NCI-H1930 (cell line): ENCODE measurements around the gene LMLN.
A peak's percentile ranks its signal among the peaks of the same experiment; 100 is the strongest.
"Not testable (repeated sequence)": the region's sequence is repeated elsewhere in the genome, so short reads cannot be mapped to it uniquely, and the experiment has no call there.

Experiments used
- DNase-seq, 2 experiments: peaks; one replicate each; lab custom pipeline; 2025; lab: John Stamatoyannopoulos, UW

Gene LMLN, protein sequence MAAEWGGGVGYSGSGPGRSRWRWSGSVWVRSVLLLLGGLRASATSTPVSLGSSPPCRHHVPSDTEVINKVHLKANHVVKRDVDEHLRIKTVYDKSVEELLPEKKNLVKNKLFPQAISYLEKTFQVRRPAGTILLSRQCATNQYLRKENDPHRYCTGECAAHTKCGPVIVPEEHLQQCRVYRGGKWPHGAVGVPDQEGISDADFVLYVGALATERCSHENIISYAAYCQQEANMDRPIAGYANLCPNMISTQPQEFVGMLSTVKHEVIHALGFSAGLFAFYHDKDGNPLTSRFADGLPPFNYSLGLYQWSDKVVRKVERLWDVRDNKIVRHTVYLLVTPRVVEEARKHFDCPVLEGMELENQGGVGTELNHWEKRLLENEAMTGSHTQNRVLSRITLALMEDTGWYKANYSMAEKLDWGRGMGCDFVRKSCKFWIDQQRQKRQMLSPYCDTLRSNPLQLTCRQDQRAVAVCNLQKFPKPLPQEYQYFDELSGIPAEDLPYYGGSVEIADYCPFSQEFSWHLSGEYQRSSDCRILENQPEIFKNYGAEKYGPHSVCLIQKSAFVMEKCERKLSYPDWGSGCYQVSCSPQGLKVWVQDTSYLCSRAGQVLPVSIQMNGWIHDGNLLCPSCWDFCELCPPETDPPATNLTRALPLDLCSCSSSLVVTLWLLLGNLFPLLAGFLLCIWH

DNA sequence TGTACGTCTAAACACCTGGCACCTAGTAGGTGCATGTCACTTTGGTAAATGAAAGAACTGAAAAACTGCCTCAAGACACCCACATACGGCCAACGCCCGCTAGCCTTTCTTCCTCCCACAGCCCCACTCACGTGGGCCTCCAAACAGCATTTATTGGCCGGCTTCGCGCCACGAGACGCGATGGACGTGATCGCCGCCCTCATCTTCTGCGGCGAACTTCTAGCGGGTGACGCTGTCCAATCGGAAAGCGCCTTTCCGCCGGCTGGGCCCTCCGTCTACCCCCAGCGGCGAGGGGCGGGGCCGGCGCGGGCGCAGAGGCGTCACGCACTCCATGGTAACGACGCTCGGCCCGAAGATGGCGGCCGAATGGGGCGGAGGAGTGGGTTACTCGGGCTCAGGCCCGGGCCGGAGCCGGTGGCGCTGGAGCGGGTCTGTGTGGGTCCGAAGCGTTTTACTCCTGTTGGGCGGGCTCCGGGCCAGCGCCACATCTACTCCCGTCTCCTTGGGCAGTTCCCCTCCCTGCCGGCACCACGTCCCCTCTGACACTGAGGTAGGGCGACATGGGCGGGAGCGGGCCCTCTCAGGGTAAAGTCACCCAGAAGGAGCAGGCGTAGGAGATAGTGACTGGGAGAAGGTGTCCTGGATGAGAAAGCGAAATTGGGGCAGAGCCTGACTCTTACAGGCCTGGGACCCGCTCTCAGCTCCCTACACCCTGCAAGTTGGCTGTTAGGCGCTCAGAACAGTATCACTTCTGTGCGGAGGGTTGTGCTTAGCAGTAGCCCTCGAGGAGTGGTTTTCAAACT lies at the start of gene LMLN:
Gene LMLN (plus strand): TSS at position 327 of the 803 bp plus-strand sequence. CDS start 29 bp downstream, at position 356.
- DNase-seq: peak; percentile 88 to 95

DNA sequence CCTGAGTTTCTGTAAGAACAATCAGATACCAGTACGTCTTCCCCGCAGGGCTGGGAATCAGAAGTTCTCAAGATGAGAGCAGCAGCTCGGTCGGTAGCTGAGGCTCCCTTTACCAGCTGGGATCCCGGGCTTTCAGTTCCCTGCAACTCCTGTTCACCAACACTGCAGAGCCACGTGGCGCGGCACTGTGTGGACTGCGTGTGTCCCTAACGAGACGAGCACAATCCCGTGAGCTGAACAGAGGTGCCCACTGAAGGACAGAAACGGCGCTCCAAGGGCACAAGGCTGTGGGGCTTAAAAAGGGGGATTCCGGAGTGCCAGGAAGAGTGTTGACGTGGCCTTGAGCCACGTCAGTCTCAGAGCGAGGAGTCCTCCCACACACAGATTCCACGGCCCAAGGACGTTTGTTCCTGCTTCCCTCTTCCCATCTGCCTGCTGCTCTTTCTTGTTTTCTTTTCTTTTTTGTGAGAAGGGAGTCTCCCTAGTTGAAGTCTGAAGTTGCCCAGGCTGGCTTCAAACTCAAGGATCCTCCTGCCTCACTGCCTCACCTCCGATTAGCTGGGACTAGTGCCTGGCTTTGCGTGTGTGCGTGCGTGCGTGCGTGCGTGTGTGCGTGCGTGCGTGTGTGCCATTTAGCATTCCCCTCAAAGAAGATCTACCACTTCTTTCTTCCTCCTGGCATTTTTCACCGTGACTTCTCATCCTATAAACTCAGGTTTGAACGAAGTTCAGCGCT lies 47.1 kb upstream of the LMLN start:
- DNase-seq: no peak

DNA sequence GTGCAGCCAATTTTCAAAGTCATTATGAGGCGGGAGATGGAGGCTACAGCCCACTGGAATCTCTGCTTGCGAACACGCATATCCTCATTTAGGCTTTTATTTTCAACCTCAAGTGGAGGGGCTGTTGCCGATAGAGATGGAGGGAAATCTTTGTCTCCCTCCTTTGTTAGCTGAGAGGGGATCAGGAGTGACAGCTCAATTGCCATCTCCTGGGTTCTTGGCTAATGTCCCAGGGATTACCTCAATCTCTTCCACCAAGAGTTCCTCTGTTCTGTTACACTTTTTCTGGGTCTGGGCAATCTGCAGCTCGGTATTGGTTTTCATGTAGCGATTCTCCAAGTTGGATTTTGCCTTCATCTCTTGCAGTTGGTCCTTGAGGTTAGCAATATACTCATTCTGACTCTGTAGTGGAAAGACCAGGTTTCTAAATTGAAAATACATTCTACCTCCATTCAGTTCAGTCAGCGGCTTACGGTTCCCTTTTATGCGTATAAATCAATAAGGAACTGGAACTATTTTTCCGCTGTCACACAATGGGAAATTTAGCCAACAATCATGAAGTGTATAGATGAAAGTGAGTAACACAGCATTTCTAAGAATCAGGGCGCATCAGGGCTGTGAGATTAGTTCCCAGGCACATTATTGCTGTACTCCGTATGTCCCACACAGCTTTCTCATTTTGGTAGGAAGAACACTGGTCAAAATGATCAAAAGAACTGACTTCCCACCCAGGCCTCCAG lies 46.2 kb upstream of the LMLN start:
- no peak for DNase-seq

DNA sequence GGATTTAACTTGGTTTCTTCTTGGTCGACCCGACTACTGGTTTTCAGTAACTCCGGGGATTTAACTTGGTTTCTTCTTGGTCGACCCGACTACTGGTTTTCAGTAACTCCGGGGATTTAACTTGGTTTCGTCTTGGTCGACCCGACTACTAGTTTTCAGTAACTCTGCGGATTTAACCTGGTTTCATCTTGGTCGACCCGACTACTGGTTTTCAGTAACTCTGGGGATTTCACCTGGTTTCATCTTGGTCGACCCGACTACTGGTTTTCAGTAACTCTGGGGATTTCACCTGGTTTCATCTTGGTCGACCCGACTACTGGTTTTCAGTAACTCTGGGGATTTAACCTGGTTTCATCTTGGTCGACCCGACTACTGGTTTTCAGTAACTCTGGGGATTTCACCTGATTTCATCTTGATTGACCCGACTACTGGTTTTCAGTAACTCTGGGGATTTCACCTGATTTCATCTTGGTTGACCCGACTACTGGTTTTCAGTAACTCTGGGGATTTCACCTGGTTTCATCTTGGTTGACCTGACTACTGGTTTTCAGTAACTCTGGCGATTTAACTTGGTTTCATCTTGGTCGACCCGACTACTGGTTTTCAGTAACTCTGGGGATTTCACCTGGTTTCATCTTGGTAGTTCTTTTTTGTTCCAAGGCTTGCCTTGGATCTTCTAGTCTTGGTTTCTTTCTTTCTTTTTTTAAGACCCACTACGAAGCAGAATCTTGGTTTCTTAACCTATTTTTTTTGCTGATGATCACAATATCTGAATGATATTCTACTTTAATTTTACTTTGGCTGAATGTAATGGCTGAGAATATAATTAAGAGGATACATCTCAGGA lies 38.4 kb upstream of the LMLN start:
- not testable (repeated sequence) for DNase-seq

DNA sequence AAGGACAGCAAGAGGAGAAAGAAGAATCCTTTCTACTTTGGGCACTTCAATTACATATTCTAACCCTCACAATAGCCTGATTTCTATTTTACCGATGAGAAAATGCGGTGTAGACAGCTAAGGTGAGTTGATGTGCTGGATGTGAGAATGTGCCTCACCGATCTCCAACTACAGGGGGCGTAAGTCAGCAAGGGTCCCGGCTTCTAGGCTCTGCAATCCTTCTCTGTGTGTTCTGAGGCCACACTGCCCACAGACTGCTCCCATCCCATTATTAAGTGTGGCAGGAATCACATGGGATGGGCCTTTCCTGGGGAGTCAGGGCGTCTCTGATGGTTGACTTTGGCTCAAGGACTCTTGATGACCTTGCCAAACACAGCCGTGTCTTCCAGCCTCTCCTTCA lies 33.6 kb upstream of the LMLN start:
- no peak for DNase-seq

DNA sequence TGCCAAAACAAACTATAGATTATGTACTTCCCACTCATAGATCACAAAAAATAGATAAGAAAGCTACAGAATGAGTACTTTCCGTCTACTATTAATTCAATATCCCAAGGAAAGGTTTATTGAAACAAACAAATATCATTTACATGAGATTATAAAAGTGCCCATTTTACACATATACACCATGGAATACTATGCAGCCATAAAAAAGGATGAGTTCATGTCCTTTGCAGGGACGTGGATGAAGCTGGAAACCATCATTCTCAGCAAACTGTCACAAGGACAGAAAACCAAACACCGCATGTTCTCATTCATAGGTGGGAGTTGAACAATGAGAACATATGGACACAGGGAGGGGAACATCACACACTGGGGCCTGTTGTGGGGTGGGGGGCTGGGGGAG lies 32.4 kb upstream of the LMLN start:
- not testable (repeated sequence) for DNase-seq

DNA sequence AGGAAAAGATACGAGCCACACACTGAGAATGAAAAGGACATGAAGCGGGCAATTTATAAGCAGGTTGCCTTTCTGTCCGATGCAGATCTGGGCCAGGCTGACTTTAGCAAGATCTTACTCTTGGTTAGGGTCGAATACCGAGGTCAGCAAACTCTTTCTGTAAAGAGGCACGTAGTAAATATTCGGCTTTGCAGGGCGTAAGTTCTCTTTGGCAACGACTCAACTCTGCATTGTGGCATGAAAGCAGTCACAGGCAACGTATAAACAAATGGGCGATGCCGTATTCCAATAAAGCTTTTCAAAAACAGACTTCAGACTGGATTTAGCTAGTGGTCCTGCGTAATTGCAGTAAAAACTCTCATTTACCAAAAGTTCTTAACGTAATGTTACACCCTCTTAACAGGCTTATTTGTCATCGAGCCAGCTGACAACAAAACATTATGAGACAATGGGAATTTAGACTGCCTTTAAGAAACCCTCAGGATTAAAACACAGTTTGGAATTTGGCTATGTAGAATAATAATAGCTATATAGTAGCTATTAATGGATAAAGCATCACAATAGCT lies 23.1 kb upstream of the LMLN start:
- DNase-seq: no peak

DNA sequence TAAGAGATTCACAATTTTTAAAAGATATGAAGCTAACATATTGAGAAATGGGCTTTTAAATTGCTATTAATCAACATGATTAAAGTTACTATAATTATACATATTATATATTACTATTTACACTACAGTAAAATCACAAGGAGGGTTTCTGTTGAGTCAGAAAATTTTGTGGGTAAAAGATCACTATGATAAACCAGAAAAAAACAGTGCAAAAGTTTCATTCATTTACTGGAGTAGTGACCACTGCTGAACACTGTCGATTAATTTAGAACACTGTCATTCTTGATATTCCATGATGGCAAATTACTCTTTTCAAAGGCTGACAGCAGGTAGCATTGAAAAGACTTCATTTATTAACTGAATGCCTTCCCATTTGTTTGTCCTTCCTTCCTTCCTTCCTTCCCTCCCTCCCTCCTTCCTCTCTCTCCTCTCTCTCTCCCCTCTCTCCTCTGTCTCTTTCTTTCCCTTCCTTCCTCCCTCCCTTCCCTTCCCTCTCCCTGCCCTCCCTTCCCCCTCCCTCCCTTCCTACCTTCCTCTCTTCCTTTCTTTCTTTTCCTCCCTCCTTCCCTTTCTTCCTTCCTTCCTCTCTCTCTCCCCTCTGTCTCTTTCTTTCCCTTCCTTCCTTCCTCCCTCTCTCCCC lies 19.2 kb upstream of the LMLN start:
- no peak for DNase-seq

DNA sequence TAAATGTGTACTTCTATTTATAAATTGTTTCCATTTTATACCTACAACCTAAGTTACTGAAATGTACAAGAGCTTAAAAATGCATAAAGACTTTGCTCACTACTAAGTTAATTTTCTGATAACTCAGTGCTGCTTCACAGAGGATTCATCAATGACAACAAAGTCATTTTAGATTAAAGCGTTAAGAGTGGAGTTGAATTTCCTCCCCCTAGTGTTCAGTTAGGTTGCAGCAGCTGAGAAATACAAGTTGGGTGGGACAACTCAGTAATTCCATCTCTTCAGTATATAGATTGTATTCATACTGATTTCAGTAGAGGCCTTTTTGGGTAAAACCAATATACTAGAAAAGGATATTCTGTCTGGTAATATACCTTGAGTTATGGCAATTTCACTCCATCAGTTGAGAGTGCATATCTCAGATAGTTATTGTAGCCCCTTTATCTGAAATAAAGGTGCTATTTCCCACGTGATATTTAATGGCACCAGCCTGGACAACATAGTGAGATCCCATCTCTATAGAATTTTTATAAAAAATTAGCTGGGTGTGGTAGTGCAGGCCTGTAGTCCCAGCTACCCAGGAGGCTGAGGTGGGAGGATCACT lies 17.0 kb upstream of the LMLN start:
- no peak for DNase-seq

DNA sequence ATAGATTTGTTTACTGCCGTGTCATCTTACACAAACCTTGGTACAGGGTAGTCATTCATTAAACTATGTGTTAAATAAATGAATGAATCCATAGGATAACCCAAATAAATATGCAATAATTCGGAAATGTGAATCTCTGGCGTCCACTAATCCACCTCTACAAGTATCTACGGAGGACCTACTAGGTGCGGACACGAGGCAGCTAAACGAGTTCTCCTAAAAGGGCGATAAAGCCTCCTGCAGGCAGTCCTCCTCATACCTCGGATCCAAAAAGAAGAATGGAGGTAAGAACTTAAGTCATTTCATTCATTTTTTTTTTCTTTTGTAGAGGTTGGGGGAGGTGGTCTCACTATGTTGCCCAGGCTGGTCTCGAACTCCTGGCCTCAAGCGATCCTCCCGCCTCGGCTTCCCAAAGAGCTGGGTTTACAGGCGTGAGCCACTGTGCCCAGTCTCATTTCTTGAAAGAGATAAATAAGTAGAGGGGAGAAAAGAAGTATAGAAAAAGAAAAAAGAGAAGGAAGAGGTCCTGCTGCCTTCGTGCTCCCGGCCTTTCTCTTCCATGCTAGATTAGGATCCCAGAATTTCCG lies 10.7 kb upstream of the LMLN start:
- DNase-seq: no peak

DNA sequence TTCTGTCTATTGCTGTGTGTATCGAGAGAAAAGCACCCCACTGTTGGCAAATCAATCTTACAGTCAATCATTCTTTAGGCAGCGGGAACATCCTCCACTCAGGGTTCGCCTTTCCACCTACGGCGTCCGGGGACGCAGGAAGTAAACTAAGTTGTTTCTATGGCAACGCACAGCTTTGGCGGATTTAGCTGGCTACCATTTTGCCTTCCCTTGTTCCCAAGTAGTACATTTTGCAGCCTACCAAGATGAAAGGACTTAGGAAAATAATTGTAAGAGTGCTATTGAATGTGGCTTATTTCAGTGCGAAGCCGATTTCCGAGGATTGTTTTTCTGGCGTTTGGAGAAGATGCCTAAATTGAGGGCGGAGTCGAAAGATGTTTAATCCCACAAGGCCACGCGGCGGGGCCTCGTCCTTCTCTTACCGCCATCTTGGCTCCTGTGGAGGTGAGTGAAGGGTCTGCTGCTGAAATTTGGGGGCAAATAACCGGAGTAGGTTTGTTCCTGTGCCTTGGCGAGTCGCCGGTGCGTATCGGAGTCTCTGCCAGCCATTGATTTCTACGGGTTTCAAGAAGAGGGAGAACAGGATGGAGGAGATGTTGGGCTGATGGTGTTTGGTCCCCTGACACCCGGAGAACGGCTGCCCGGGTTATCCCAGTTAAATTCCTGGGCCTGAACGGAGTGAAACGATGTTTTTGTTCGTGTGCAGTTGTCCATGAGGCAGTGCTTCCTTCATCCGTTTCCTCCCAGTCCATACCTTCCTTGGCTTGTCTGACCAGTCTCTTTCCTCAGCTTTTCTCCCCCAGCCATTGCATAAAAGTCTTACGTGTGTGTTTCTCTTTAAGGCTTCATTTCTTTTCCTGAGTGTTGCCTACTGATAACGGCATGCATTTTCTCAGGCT lies 10.0 kb upstream of the LMLN start, which contains the start of gene RPL35A:
Gene RPL35A (plus strand): TSS at position 413 of the 899 bp plus-strand sequence. CDS start 778 bp downstream, outside the sequence.
- peak; percentile 92 to 97 for DNase-seq

DNA sequence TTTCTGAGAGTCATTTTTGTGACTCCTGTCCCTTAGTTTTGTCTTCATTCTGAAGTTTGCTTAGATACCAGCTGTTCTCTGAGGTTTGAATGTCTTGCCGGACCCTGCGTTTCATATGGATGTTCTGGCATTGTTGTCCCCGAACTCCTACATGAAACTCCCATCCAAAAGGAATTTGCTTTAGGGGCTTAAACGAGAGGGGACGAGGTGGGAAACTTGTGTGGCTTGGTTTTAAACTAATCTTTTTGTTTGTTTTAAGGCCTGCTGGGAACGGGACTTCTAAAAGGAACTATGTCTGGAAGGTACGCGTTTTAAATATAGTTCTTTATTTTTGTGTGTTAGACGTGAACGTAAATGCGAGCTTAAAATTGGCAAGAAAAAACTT lies 9.3 kb upstream of the LMLN start:
- no peak for DNase-seq

DNA sequence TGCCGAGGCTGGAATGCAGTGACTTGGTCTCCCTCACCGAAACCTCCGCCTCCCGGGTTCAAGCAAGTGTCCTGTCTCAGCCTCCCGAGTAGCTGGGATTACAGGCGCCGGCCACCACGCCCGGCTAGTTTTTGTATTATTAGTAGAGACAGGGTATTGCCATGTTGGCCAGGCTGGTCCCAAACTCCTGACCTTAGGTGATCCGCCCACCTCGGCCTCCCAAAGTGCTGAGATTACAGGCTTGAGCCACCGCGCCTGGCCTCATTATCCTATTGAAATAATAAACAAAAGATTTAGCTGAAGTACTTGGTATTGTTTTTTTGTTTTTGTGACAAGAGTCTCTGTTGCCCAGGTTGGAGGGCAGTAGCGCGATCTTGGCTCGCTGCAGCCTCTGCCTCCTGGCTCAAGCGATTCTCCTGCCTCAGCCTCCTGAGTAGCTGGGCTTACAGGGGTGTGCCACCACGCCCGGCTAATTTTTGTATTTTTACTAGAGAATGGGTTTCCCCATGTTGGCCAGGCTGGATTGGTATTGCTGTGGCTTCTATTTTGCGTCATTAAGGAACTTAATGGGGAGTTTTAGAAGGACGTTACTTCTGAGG lies 8.5 kb upstream of the LMLN start:
- DNase-seq: no peak

DNA sequence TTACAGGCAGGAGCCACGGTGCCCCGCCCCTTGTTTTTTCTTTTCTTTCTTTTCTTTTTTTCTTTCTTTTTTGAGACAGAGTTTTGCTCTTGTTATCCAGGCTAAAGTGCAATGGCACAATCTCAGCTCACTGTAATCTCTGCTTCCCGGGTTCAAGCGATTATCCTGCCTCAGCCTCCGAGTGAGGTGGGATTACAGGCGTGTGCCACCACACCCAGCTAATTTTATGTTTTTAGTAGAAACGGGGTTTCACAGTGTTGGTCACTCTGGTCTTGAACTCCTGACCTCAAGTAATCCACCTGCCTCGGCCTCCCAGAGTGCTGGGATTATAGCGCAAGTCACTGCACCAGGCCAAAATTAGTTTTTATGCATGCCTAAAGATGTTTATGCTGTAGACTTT lies 7.6 kb upstream of the LMLN start:
- no peak for DNase-seq

DNA sequence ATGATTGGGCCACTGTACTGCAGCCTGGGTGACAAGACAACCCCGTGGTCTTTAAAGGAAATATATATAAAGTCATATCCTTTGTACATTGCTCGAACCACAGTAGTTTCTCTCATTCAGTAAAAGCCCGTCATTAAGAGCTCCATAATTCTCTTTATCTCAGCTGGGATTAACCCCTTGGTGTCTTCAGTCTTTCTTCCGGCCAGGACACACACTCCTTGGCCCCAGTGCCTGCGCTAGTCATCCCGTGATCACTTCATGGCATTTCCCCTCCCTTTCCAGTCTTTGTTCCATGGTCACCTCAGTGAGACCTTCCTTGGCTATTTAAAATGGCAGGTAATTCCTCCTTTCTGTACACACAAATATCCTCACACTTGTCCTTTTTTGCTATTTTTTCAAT lies 6.7 kb upstream of the LMLN start:
- no peak for DNase-seq

DNA sequence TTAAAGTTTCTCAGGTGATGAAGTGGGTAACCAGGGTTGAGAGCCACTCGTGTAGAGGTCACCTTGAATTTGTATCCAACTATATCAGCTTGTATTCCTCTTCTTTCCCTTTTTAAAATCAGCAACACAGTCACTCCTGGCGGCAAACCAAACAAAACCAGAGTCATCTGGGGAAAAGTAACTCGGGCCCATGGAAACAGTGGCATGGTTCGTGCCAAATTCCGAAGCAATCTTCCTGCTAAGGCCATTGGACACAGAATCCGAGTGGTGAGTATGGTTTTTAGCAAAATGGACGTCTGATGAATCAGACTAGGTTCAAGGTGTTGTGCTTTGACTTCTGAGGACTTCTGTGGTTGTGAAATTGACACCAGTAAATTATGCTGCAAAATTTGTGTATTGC lies 6.1 kb upstream of the LMLN start:
- no peak for DNase-seq

DNA sequence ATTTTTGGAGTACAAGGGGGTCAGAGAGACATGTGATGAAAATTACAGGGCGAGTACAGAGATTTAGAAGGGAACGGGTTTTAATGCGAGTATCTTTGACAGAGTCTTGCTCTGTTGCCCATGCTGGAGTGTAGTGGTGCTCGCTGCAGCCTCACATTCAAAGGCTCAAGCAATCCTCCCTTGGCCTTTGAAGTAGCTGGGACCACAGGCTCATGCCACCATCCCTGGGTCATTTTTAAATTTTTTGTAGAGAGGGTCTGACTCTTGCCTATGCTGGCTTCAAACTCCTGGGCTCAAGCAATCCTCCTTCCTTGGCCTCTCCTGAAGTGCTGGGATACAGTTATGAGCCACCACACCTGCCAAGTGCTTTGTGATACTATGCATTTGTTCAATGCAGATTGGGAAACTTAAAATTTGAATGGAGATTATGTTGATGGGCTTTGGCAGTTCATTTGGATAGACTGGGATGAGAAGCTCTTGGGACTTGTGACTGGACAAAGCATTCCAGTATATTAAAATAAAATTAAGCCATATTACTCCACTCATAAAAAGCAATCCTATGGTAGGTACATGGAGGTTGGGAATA lies 4.0 kb upstream of the LMLN start:
- DNase-seq: no peak
